Measurements from ENCODE around the gene RRAS2. TPM values are rescaled to one million over a fixed set of nuclear protein-coding genes. Genes with fewer than 3 reads are reported as not detected.

Gene RRAS2
- polyA plus RNA-seq, 3 donors = 0.19 to 0.31 TPM; not detected in 1

DNA sequence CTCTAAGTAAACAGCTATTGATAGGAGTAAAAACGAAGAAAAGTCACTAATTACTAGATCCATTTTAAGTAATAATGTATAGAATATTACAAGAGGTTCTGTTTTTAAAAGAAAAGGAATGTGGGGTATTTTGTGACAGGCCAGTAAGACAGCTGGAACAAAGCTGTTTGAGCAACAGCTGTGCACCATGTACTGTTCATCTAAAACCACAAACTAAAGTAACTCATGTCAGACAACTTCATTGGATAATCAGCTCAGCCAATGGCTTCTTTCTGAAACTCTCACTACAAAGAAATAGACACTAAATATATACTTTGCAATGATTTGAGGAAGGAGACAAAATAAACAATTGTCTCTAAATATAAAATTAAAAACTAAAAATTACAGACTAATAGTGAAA lies 16.1 kb downstream of the RRAS2 start:
- Mint-ChIP-seq H3K4me3 (no peak overlapping the region), H3K4me1 (no peaks in the 10 kb centered on the region), H3K9me3 (peaks cover 0 to 9% (median 6%) of the 10 kb centered on the region in 7 donors), H3K27ac (no peak overlapping the region), H3K36me3 (no peaks in the 10 kb centered on the region), H3K27me3 (ENCODE audit: low read depth in 3 of 3) (peaks cover 0 to 2% (median 2%) of the 10 kb centered on the region in 3 donors)
- no peaks in the 10 kb centered on the region for H3K9me3 ChIP-seq (replicated peaks in 1 of 2; ENCODE audit: control insufficient read depth in 1 of 2, insufficient read depth in 1 of 2, low read length in 2 of 2)
- H3K9ac ChIP-seq (ENCODE audit: insufficient read depth, low read length, poor library complexity, severe bottlenecking) = no peak overlapping the region
- TF ChIP-seq, protein P1, sequence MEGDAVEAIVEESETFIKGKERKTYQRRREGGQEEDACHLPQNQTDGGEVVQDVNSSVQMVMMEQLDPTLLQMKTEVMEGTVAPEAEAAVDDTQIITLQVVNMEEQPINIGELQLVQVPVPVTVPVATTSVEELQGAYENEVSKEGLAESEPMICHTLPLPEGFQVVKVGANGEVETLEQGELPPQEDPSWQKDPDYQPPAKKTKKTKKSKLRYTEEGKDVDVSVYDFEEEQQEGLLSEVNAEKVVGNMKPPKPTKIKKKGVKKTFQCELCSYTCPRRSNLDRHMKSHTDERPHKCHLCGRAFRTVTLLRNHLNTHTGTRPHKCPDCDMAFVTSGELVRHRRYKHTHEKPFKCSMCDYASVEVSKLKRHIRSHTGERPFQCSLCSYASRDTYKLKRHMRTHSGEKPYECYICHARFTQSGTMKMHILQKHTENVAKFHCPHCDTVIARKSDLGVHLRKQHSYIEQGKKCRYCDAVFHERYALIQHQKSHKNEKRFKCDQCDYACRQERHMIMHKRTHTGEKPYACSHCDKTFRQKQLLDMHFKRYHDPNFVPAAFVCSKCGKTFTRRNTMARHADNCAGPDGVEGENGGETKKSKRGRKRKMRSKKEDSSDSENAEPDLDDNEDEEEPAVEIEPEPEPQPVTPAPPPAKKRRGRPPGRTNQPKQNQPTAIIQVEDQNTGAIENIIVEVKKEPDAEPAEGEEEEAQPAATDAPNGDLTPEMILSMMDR (IDR thresholded peaks at IDR 0.05) = no peak
- no peak overlapping the region for H3K4me2 ChIP-seq (replicated peaks; ENCODE audit: extremely low read depth, low read length, poor library complexity, severe bottlenecking)
- no peaks in the 10 kb centered on the region for H3K4me1 ChIP-seq (ENCODE audit: control insufficient read depth in 1 of 2, insufficient read depth in 2 of 2, low read length in 2 of 2)
- H3K36me3 ChIP-seq (replicated peaks in 1 of 2; ENCODE audit: control insufficient read depth in 1 of 2, insufficient read depth in 2 of 2, low read length in 2 of 2) = no peaks in the 10 kb centered on the region
- no peak overlapping the region for H3K4me3 ChIP-seq (replicated peaks in 1 of 3; ENCODE audit: low read depth in 2 of 3, low read length in 3 of 3)
- no peaks in the 10 kb centered on the region for H4K20me1 ChIP-seq (ENCODE audit: insufficient read depth, low read length)
- no peak overlapping the region for H3K27ac ChIP-seq (ENCODE audit: low read depth in 1 of 2, low read length in 2 of 2)
- DNase-seq = no peak
- WGBS (ENCODE audit: insufficient coverage) = no CpG with 5 or more reads among the region's 1 CpG
- H2AFZ ChIP-seq (ENCODE audit: insufficient read depth, low read depth, low read length, poor library complexity, severe bottlenecking) = no peak overlapping the region
- no peaks in the 10 kb centered on the region for H3K27me3 ChIP-seq (ENCODE audit: control insufficient read depth in 2 of 2, insufficient read depth in 2 of 2, low read length in 2 of 2)
- no peaks in the 10 kb centered on the region for H3K79me2 ChIP-seq (ENCODE audit: insufficient read depth, low read length)
- intact Hi-C loops (cut with micrococcal nuclease) = no loop called here

DNA sequence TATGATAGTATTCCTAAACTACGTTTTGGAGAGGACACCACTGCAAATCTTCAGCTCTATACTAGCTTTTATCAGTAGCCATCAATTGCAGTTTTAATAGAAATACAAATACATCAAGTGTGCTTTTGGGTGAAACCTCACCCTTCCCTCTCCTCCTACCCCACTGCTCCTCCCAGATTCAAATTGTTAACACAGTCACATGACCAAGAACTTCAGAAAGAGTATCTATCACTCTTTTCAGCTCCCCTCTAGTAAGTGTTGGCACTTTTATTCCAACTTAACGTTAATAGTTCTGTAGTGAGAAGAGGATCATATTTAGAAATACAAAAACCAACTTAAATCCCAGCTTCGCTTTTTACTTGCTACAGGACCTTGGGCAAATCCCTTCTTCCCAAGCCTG lies 17.0 kb downstream of the RRAS2 start:
- H3K4me3 Mint-ChIP-seq = no peak overlapping the region
- H3K4me1 Mint-ChIP-seq = no peaks in the 10 kb centered on the region
- H3K9me3 Mint-ChIP-seq = peaks cover 0 to 11% (median 3%) of the 10 kb centered on the region in 7 donors
- Histone ChIP-seq H3K4me3 (replicated peaks in 1 of 3; ENCODE audit: low read depth in 2 of 3, low read length in 3 of 3) (no peak overlapping the region), H3K27ac (ENCODE audit: low read depth in 1 of 2, low read length in 2 of 2) (no peak overlapping the region), H3K9ac (ENCODE audit: insufficient read depth, low read length, poor library complexity, severe bottlenecking) (no peak overlapping the region), H3K4me1 (ENCODE audit: control insufficient read depth in 1 of 2, insufficient read depth in 2 of 2, low read length in 2 of 2) (no peaks in the 10 kb centered on the region), H2AFZ (ENCODE audit: insufficient read depth, low read depth, low read length, poor library complexity, severe bottlenecking) (no peak overlapping the region), H3K4me2 (replicated peaks; ENCODE audit: extremely low read depth, low read length, poor library complexity, severe bottlenecking) (no peak overlapping the region), H3K27me3 (ENCODE audit: control insufficient read depth in 2 of 2, insufficient read depth in 2 of 2, low read length in 2 of 2) (no peaks in the 10 kb centered on the region), H4K20me1 (ENCODE audit: insufficient read depth, low read length) (no peaks in the 10 kb centered on the region), H3K79me2 (ENCODE audit: insufficient read depth, low read length) (no peaks in the 10 kb centered on the region), H3K36me3 (replicated peaks in 1 of 2; ENCODE audit: control insufficient read depth in 1 of 2, insufficient read depth in 2 of 2, low read length in 2 of 2) (no peaks in the 10 kb centered on the region), H3K9me3 (replicated peaks in 1 of 2; ENCODE audit: control insufficient read depth in 1 of 2, insufficient read depth in 1 of 2, low read length in 2 of 2) (no peaks in the 10 kb centered on the region)
- 100% methylated on average over 1 of the region's 3 CpGs for WGBS (ENCODE audit: insufficient coverage)
- TF ChIP-seq, protein P1 (IDR thresholded peaks at IDR 0.05) = no peak
- H3K36me3 Mint-ChIP-seq = no peaks in the 10 kb centered on the region
- H3K27me3 Mint-ChIP-seq (ENCODE audit: low read depth in 3 of 3) = peaks cover 0 to 2% (median 2%) of the 10 kb centered on the region in 3 donors
- intact Hi-C loops (cut with micrococcal nuclease) = no loop called here
- DNase-seq = no peak
- no peak overlapping the region for H3K27ac Mint-ChIP-seq

Data from CD14-positive monocyte (primary cell).